GM12864 (cell line): Measurements from ENCODE around the gene TRIM7.

Experiments
- DNase-seq: peaks from one replicate; pipeline ENCODE4 v3.0.0-alpha.2; 2011; ENCODE audit warnings: low read depth
- H3K4me3 ChIP-seq: 2 replicates; pipeline ENCODE4 v1.5.1; 2011; ENCODE audit warnings: mild to moderate bottlenecking, low read depth, low read length, control low read depth
- TF ChIP-seq, protein P1 (sequence below): IDR thresholded peaks from 2 replicates; pipeline ENCODE4 v1.5.1; 2011; ENCODE audit warnings: low read depth, mild to moderate bottlenecking, moderate library complexity, low read length, control low read depth, inconsistent platforms; ENCODE audit errors: missing control alignments

TRIM7 gene

DNA sequence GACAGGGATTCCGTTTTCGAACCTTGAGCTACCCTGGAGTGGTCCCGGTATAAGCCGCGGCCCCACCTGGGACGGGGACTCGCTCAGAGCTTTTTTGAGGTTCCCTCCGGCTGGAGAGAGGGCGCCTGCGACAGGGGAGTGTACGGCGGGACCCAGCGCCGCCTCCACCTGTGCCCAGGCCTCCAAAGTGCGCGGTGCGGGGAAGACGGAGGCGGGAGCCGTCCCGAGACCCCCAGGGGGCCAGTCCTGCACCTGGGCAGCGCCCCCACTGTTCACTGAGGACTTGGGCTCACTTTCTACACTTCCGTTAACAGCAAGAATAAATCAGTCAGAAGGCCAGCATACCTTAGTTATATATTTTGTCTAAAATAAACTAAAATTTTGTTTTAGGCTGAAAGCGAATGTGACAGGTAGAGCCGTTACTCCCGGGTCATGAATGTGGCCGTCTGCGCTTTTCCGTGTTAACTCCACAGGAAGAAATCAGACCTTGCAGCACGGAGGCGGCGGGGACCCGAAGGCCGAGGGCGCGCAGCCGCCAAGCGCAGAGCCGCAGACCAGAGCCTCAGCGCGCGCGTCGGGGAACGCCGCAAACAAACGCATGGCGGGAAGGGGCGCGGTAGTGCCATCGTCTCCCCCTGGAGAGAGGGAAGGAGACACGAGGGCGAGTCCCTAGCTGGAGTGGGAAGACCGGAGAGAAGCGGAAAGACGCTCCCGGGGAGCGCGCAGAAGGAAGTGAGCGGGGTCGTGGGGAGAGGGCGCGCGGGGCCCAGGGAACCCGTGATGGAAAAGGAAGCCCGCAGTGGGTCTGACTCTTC is 14.1 kb downstream of the TRIM7 start:
- H3K4me3 ChIP-seq: peak overlapping the region; percentile 87
- TF ChIP-seq, protein P1, sequence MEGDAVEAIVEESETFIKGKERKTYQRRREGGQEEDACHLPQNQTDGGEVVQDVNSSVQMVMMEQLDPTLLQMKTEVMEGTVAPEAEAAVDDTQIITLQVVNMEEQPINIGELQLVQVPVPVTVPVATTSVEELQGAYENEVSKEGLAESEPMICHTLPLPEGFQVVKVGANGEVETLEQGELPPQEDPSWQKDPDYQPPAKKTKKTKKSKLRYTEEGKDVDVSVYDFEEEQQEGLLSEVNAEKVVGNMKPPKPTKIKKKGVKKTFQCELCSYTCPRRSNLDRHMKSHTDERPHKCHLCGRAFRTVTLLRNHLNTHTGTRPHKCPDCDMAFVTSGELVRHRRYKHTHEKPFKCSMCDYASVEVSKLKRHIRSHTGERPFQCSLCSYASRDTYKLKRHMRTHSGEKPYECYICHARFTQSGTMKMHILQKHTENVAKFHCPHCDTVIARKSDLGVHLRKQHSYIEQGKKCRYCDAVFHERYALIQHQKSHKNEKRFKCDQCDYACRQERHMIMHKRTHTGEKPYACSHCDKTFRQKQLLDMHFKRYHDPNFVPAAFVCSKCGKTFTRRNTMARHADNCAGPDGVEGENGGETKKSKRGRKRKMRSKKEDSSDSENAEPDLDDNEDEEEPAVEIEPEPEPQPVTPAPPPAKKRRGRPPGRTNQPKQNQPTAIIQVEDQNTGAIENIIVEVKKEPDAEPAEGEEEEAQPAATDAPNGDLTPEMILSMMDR: peak; percentile 43
- DNase-seq: no peak

DNA sequence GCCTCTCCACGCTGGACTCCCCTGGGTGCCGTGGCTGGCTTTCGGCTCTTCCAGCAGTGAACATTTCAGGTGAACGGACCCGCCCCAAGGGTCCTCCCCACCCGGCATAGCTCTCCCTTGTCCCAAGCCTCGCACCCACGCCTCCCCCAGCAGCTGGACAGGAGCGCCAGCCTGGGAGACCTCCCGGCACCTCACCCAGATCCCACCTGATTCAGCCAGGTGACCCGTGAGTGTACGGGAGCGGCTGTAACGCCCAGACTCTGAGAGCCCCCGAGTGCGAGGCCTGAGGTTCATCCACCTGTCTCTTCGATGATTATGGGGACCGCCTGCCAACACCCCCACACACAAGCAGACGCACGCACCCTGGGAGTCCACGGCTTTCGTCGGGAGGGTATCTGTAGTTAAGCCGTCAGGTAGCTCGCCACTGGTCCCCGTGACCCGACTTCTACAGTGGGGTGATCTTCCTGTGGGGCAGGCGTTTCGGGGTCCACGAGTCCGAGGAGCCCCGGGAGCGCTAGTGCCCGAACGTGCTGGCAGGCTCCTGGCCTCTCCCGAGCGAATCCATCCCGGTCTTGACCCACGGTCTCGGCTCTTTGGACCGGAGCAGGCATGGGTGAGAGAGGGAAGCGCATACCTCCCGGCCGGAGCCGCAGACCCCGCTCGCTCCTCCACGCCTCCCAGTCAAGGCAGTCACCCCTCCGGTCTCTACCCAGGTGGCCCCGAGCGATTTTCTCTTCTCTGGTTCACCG is 14.9 kb downstream of the TRIM7 start:
- no peak for DNase-seq
- peak overlapping the region; percentile 87 for H3K4me3 ChIP-seq
- TF ChIP-seq, protein P1: no peak

DNA sequence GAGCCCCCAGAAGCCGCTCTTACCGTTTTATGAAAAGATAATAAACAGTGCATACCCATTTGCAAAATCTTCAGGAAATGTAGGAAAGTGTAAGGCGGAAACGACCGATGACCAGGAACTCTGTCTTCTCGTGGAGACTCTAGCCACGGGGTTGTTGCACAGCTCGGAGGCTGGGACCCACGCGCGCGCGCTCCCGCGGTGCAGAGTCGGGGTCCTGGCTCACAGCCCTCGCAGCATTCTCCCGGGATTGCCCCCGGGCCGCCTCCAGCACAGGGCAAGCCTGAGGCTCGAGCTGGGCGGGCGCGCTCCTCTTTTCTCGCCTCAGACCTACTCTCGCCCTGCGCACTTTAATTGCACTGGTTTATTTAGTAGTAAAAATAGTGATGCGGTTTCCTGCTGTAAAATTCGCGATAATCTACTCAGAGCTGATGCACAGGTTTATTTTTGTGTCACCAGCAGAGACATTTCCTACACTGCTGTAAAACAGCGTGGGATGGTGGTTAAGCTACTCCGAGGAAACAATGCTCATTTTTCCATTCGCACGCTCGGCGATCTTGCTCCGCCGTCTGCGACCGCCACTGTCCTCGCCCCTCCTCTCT is 15.5 kb downstream of the TRIM7 start:
- H3K4me3 ChIP-seq: peak overlapping the region; percentile 87
- TF ChIP-seq, protein P1: no peak
- DNase-seq: no peak

DNA sequence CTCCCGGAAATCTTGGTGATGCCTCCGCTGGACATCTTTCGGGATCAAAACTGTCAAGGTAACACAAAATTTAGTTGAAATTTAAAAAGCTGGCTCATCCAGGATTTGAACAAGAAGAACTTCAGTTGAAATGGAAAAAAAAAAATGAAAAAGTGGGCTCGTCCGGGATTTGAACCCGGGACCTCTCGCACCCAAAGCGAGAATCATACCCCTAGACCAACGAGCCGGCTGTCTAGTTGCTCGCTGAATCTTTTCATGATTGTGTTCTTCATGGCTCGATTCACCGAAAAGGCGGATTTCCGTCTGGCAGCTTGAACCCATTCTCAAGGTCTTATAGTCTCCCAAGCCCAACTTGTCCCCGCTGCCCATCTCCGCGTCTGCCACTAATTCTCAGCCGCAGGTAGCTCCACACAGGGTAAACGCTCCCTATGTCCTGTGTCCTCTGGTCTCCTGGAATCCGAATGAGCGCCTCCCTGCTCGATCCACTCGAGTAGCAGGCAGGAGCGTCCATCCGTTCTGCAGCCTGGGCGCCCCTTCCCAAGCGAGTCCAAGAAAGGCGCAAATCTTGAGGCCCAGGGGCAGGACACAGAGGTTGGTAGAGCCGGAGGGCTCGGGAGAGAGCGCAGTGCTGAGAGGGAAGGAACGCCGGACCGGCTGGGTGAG is 16.2 kb downstream of the TRIM7 start:
- TF ChIP-seq, protein P1: no peak
- H3K4me3 ChIP-seq: peak overlapping the region; percentile 87
- no peak for DNase-seq

DNA sequence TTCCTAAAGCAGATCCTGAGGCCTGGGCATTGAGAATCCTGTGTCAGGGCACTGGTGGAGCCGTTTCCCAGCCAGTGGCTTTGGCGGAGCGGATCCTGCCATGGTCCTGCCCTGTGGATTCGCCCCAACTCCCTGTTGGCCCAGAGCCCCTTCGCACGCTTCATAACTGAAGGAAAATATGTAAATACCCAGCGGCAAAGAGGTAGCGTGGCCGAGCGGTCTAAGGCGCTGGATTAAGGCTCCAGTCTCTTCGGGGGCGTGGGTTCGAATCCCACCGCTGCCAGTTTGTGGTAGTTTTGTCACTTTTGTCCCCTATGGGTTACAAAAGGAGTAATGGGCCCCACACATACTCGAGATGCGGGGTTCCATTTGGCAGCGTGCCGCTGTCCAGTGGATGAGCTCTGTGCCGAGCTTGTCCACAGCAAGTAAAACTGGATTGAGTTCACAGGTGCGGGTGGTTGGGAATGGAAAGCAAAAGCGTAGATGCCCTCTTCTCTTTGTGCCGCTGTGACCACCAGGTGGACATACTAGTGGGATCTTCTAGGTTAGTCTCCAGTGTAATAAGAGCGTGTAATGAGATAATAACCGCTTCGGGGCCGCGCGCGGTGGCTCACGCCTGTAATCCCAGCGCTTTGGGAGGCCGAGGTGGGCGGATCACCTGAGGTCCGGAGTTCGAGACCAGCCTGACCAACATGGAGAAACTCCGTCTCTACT is 17.3 kb downstream of the TRIM7 start:
- TF ChIP-seq, protein P1: peak; percentile 35
- DNase-seq: no peak
- H3K4me3 ChIP-seq: peak overlapping the region; percentile 52

DNA sequence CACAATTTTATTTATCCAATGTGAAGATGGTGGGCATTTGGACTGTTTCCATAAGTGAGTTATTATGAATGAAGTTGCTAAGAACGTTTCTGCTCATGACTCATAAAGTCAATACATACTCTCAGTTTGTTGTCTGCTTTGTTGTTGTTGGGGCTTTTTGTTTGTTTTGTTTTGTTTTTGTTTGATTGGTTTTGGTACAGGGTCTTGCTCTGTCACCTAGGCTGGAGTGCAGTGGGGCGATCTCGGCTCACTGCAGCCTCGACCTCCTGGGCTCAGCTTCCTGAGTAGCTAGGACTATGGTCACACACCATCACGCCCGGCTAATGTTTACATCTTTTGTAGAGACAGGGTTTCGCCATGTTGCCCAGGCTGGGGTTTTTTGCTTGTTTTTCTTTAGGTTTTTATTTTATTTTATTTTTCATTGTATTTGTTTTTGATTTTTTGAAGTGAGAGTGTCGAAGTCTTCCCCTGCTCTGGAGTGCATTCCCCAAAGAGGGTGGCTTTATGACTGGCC is 18.0 kb downstream of the TRIM7 start:
- TF ChIP-seq, protein P1: no peak
- no peak for DNase-seq
- H3K4me3 ChIP-seq: peak overlapping the region; percentile 52
